Esophagus squamous epithelium (tissue), 5 donors: ENCODE results near the gene VEGFC. TPM values are rescaled to one million over a fixed set of nuclear protein-coding genes. Genes with fewer than 3 reads are reported as not detected.

Experiments used
- DNase-seq: peaks from one replicate; lab custom pipeline; 2025; lab: John Stamatoyannopoulos, UW
- H3K27ac ChIP-seq, 4 donors: fragments of 200-600 bp; sonication (generic); one replicate each; pipeline ENCODE4 v1.5.1; 2016 to 2019; ENCODE audit warnings: mild to moderate bottlenecking in 1 of 4
- H3K27me3 ChIP-seq, 4 donors: fragments of 200-600 bp; sonication (generic); 1 replicate in 3 of 4; 2 replicates in 1 of 4; pipeline versions ENCODE4 v1.5.1 to v1.6.0; 2017 to 2021; ENCODE audit warnings: antibody characterized with exemption in 1 of 4
- H3K36me3 ChIP-seq, 3 donors: fragments of 200-600 bp; sonication (generic); one replicate each; pipeline ENCODE4 v1.5.1; 2016 to 2019
- H3K4me1 ChIP-seq, 3 donors: fragments of 200-600 bp; sonication (generic); one replicate each; pipeline ENCODE4 v1.5.1; 2017 to 2019
- H3K4me3 ChIP-seq, 4 donors: fragments of 200-600 bp; sonication (generic); 1 replicate in 3 of 4; 2 replicates in 1 of 4; pipeline ENCODE4 v1.5.1; 2016 to 2019; ENCODE audit warnings: mild to moderate bottlenecking in 2 of 4, moderate library complexity in 1 of 4
- H3K9me3 ChIP-seq, 3 donors: fragments of 200-600 bp; sonication (generic); one replicate each; pipeline ENCODE4 v1.5.1; 2016 to 2019
- CTCF ChIP-seq, 6 experiments: fragments of 450-650 bp in 4 of 6; fragments of 200-600 bp in 2 of 6; sonication (generic) in 2 of 6; IDR thresholded peaks; one replicate each; pipeline ENCODE4 v1.5.1; 2016 to 2019; ENCODE audit warnings: antibody characterized with exemption in 6 of 6, mild to moderate bottlenecking in 4 of 6, moderate library complexity in 4 of 6
- POLR2A ChIP-seq, 4 donors: fragments of 450-650 bp; IDR thresholded peaks; one replicate each; pipeline ENCODE4 v1.6.1; 2017; ENCODE audit warnings: antibody characterized with exemption in 4 of 4, mild to moderate bottlenecking in 4 of 4, moderate library complexity in 3 of 4
- WGBS, 2 donors: methylation state at CpG; one replicate each; pipeline ENCODE4 v1.1.5; 2018; 5-methylcytosine and 5-hydroxymethylcytosine counted together
- intact Hi-C: fragments of 100-400 bp; cut with DNase I; formaldehyde crosslinking; loops from one replicate; pipeline ENCODE4 v1.15.0; 2022
- total RNA-seq, 4 donors: library from RNA; depleted of rRNA; stranded (reverse); fragments of >200 nt; gene quantifications; one replicate each; pipeline ENCODE4 v1.1.0, GENCODE V29; 2016
- donor health status: DM: yes; HTN: yes; CAD: no.

The VEGFC gene
- total RNA-seq, 4 donors from 2014 or later, result 0.50 to 3.8 (median 1.7) TPM

DNA sequence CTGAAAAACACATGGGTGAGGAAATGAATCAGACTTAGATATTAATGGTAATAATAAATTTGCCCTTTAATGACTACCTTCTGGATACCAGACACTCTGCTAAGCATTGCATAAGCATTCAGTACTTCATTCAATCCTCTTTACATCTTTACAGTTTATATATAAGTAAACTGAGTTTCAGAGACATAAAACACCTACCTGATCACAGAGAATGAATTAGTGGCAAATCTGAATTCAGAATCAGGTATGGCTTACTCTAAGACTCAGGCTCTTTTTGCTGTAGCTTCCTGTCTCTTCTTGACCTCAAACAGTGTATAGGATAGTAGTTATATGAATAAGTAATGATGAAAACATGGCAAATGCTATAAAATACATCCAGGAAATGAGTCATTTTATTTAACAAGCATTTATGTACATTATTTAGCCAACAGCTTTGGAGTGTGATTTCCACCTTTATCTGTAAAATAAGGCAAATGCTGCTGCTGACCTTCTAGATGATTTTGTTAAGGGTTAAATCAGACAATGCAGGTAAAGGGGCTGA lies 83.9 kb downstream of the VEGFC start:
- H3K36me3 ChIP-seq, result no peaks in the 10 kb centered on the region
- H3K9me3 ChIP-seq, result no peaks in the 10 kb centered on the region
- no peak overlapping the region for H3K4me3 ChIP-seq
- H3K27ac ChIP-seq, result no peak overlapping the region
- no peaks in the 10 kb centered on the region for H3K4me1 ChIP-seq
- intact Hi-C loops, result no loop called here
- no peaks in the 10 kb centered on the region for H3K27me3 ChIP-seq
- DNase-seq, result no peak
- TF ChIP-seq POLR2A (IDR thresholded peaks at IDR 0.05), result no peak
- no peak for TF ChIP-seq CTCF (IDR thresholded peaks at IDR 0.05)

GRCh38 chr4:176690716-176691115 lies 102.0 kb downstream of the VEGFC start:
- no peaks in the 10 kb centered on the region for H3K9me3 ChIP-seq
- H3K27me3 ChIP-seq, result no peaks in the 10 kb centered on the region
- intact Hi-C loops, result no loop called here
- H3K27ac ChIP-seq, result no peak overlapping the region
- WGBS, 2 donors, result 90 to 91% methylated on average over 5 of the region's 5 CpGs
- TF ChIP-seq CTCF (IDR thresholded peaks at IDR 0.05) (no peak), POLR2A (IDR thresholded peaks at IDR 0.05) (no peak)
- no peak overlapping the region for H3K4me3 ChIP-seq
- H3K4me1 ChIP-seq, result no peaks in the 10 kb centered on the region
- no peaks in the 10 kb centered on the region for H3K36me3 ChIP-seq
- DNase-seq, result no peak

GRCh38 chr4:176680668-176681180 lies 112.0 kb downstream of the VEGFC start:
- intact Hi-C loops, result no loop called here
- Histone ChIP-seq H3K27me3 (no peaks in the 10 kb centered on the region), H3K4me3 (no peak overlapping the region), H3K36me3 (no peaks in the 10 kb centered on the region), H3K4me1 (no peaks in the 10 kb centered on the region), H3K27ac (no peak overlapping the region), H3K9me3 (no peaks in the 10 kb centered on the region)
- TF ChIP-seq CTCF (IDR thresholded peaks at IDR 0.05), result no peak
- no peak for TF ChIP-seq POLR2A (IDR thresholded peaks at IDR 0.05)
- WGBS, 2 donors, result 55 to 65% methylated on average over 4 of the region's 4 CpGs
- DNase-seq, result no peak

DNA sequence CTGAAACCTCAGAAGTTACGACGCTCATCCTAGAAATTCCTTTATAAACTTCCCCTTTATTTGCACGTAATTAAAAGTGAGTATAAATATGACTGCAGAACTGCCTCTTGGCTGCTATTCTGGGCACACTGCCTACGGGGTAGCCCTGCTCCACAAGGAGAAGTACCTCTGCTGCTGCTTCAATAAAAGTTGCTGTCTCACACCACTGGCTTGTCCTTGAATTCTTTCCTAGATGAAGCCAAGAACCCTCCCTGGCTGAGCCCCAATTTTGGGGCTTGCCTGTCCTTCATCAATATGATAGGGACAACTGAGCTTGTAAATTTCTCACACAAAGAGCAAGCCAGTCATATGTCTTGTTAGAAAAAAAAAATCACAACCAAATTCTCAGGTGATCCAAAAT lies 115.8 kb downstream of the VEGFC start:
- no peaks in the 10 kb centered on the region for H3K27me3 ChIP-seq
- 72 to 85% methylated on average over 4 of the region's 4 CpGs for WGBS, 2 donors
- DNase-seq, result no peak
- H3K4me1 ChIP-seq, result no peaks in the 10 kb centered on the region
- no peak overlapping the region for H3K27ac ChIP-seq
- intact Hi-C loops, result no loop called here
- no peaks in the 10 kb centered on the region for H3K36me3 ChIP-seq
- no peaks in the 10 kb centered on the region for H3K9me3 ChIP-seq
- no peak for TF ChIP-seq CTCF (IDR thresholded peaks at IDR 0.05)
- H3K4me3 ChIP-seq, result no peak overlapping the region

- Histone ChIP-seq H3K27ac (no peak overlapping the region), H3K4me3 (no peak overlapping the region), H3K9me3 (no peaks in the 10 kb centered on the region), H3K36me3 (no peaks in the 10 kb centered on the region), H3K4me1 (no peaks in the 10 kb centered on the region), H3K27me3 (no peaks in the 10 kb centered on the region)
- no peak for DNase-seq
- WGBS, 2 donors, result 57 to 67% methylated on average over 3 of the region's 3 CpGs
- intact Hi-C loops, result no loop called here
- TF ChIP-seq CTCF (IDR thresholded peaks at IDR 0.05), result no peak
- no peak for TF ChIP-seq POLR2A (IDR thresholded peaks at IDR 0.05)
Measured at GRCh38 chr4:176675810-176676209, 116.9 kb downstream of the VEGFC start.
